Measurements from ENCODE around the gene NDEL1.
"Not testable (repeated sequence)": the region's sequence is repeated elsewhere in the genome, so short reads cannot be mapped to it uniquely, and the experiment has no call there.

The NDEL1 gene, protein sequence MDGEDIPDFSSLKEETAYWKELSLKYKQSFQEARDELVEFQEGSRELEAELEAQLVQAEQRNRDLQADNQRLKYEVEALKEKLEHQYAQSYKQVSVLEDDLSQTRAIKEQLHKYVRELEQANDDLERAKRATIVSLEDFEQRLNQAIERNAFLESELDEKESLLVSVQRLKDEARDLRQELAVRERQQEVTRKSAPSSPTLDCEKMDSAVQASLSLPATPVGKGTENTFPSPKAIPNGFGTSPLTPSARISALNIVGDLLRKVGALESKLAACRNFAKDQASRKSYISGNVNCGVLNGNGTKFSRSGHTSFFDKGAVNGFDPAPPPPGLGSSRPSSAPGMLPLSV

DNA sequence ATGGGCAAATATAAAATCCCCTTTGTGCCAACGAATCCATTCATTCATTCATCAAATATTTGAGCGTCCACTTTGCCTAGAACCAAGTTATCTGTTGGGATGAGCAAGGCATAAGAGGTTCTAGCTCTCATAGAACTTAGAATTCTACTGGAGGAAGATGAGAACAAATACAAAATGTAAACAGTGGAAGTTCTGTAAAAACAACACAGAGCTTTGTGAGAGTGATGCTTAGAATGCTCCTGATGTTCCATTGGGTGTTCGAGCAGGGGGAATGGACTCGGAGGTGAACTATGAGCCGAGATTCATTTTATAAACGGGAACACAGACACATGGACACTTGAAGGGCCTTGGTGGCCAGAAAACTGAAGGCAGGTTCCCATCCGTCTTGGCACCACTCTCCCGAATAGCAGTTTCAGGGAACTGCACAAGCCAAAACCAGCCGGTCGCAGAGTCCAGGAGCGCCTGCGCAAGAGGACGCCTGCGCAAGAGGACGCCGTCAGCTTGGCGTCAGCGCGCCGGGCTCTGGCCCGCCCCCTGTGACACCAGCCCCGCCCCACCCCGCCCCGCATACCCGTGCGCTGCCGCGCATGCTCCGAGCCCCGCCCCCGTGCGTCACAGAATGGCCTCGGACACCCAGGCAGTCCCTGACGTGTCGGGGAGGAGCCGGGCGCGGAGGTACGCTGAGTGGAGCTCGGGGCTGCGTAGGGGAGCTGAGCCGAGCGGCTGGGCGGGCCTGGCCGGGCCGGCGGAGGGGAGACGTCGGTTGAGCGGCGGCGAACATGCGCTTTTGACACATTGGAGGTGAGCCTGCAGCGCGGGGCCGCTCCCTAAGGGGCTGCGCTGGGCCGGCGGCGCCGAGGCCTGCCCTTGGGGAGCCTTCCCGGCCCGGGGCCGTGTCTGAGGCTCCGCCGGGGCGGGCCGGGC lies at the start of gene NDEL1:
TSS of gene NDEL1 (plus strand) at position 640 of the 924 bp plus-strand sequence. CDS start 8,388 bp downstream, outside the sequence.
- peaks cover 6 to 40% (median 31%) of the 10 kb centered on the region in 5 donors for H3K4me1 ChIP-seq (ENCODE audit: control insufficient read depth in 5 of 5, insufficient read depth in 5 of 5, low read length in 5 of 5)
- H3K9me3 ChIP-seq (ENCODE audit: control insufficient read depth in 5 of 5, low read length in 5 of 5), result no peaks in the 10 kb centered on the region
- no peaks in the 10 kb centered on the region for H3K27me3 ChIP-seq (ENCODE audit: control insufficient read depth in 5 of 5, insufficient read depth in 4 of 5, low read length in 5 of 5)
- H3K27ac ChIP-seq (ENCODE audit: low read depth, low read length), result peak within 1 kb of the TSS; percentile 99
- H3K4me3 ChIP-seq (ENCODE audit: low read depth in 1 of 5, low read length in 5 of 5), result peak within 1 kb of the TSS; percentile 87 to 93 (median 92)
- H3K36me3 ChIP-seq (ENCODE audit: control insufficient read depth in 5 of 5, insufficient read depth in 5 of 5, low read length in 5 of 5), result peaks cover 4 to 8% (median 4%) of the 10 kb centered on the region in 5 donors
- peak within 1 kb of the TSS; percentile 81 to 100 (median 92) for H3K9ac ChIP-seq (ENCODE audit: low read length in 5 of 5)

- Histone ChIP-seq H3K27me3 (ENCODE audit: control insufficient read depth in 5 of 5, insufficient read depth in 4 of 5, low read length in 5 of 5) (peaks cover 0 to under 1% (median 0%) of the 10 kb centered on the region in 5 donors), H3K9me3 (ENCODE audit: control insufficient read depth in 5 of 5, low read length in 5 of 5) (no peaks in the 10 kb centered on the region), H3K9ac (ENCODE audit: low read length in 5 of 5) (no peak overlapping the region), H3K27ac (ENCODE audit: low read depth, low read length) (no peak overlapping the region), H3K4me3 (ENCODE audit: low read depth in 1 of 5, low read length in 5 of 5) (no peak overlapping the region), H3K4me1 (ENCODE audit: control insufficient read depth in 5 of 5, insufficient read depth in 5 of 5, low read length in 5 of 5) (peaks cover 8 to 29% (median 25%) of the 10 kb centered on the region in 5 donors), H3K36me3 (ENCODE audit: control insufficient read depth in 5 of 5, insufficient read depth in 5 of 5, low read length in 5 of 5) (no peaks in the 10 kb centered on the region)
Measured at GRCh38 chr17:8386841-8387240, 48.8 kb upstream of the NDEL1 start.

DNA sequence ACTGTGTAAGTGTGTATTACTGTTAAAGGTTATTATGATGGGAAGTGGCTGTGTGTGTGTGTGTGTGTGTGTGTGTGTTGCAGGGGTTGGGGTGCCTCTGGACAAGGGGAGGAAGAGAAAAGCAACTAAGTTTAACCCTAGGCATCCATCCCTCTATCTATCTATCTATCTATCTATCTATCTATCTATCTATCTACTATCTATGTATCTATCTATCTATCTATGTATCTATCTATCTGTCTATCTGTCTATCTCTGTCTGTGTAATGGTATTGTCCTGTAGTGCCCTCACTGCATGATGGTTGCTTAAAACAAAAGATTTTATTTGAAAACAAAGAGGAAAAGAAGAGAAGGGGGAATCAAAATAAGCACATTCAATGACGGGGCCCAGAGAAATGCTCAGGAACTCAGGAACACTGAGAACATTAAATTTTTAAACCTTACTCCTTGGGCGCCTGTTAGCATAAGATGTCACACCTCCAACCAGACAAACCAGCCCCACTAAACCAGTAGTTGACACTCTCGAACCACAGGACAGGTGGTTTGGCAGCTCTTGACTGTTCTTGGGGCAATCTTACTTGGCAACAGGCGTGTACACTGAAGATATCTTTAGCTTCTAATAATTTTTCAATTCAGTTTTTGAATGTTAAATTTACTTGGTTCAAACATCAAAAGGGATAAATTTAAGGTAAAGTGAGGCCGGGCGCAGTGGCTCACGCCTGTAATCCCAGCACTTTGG lies 47.6 kb upstream of the NDEL1 start:
- H3K9me3 ChIP-seq (ENCODE audit: control insufficient read depth in 5 of 5, low read length in 5 of 5), result no peaks in the 10 kb centered on the region
- H3K27me3 ChIP-seq (ENCODE audit: control insufficient read depth in 5 of 5, insufficient read depth in 4 of 5, low read length in 5 of 5), result peaks cover 0 to 9% (median 2%) of the 10 kb centered on the region in 5 donors
- no peak overlapping the region for H3K27ac ChIP-seq (ENCODE audit: low read depth, low read length)
- H3K9ac ChIP-seq (ENCODE audit: low read length in 5 of 5), result no peak overlapping the region
- no peaks in the 10 kb centered on the region for H3K36me3 ChIP-seq (ENCODE audit: control insufficient read depth in 5 of 5, insufficient read depth in 5 of 5, low read length in 5 of 5)
- peaks cover 4 to 22% (median 17%) of the 10 kb centered on the region in 5 donors for H3K4me1 ChIP-seq (ENCODE audit: control insufficient read depth in 5 of 5, insufficient read depth in 5 of 5, low read length in 5 of 5)
- H3K4me3 ChIP-seq (ENCODE audit: low read depth in 1 of 5, low read length in 5 of 5), result no peak overlapping the region

DNA sequence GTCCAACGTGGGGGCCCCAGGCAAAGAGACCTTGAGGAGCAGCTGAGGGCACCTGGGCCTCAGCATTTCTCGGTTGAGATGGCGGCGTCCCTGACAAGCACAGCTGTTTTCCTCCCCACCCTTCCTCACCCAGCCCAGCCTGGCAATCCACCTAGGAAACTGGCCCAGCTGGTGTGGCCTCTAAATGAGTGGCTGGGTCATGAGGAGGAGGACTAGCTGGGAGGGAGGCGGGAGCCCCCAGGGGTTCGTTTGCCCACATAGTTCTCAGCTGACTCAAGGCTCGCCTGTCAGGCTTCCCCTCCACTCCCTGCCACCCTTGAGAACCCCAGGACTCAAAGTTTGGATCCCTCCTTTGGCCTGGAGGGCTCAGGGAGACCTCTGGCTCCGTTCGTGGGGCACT lies 44.0 kb upstream of the NDEL1 start:
- no peak overlapping the region for H3K4me3 ChIP-seq (ENCODE audit: low read depth in 1 of 5, low read length in 5 of 5)
- peak overlapping the region in 1 of 5 donors; percentile 20 for H3K9ac ChIP-seq (ENCODE audit: low read length in 5 of 5)
- H3K27me3 ChIP-seq (ENCODE audit: control insufficient read depth in 5 of 5, insufficient read depth in 4 of 5, low read length in 5 of 5), result peaks cover 14 to 27% (median 21%) of the 10 kb centered on the region in 5 donors
- no peaks in the 10 kb centered on the region for H3K4me1 ChIP-seq (ENCODE audit: control insufficient read depth in 5 of 5, insufficient read depth in 5 of 5, low read length in 5 of 5)
- no peaks in the 10 kb centered on the region for H3K9me3 ChIP-seq (ENCODE audit: control insufficient read depth in 5 of 5, low read length in 5 of 5)
- no peak overlapping the region for H3K27ac ChIP-seq (ENCODE audit: low read depth, low read length)
- no peaks in the 10 kb centered on the region for H3K36me3 ChIP-seq (ENCODE audit: control insufficient read depth in 5 of 5, insufficient read depth in 5 of 5, low read length in 5 of 5)

GRCh38 chr17:8392274-8392673 lies 43.4 kb upstream of the NDEL1 start:
- peaks cover 16 to 30% (median 25%) of the 10 kb centered on the region in 5 donors for H3K27me3 ChIP-seq (ENCODE audit: control insufficient read depth in 5 of 5, insufficient read depth in 4 of 5, low read length in 5 of 5)
- H3K4me3 ChIP-seq (ENCODE audit: low read depth in 1 of 5, low read length in 5 of 5), result no peak overlapping the region

GRCh38 chr17:8392674-8393469 lies 42.8 kb upstream of the NDEL1 start:
- Histone ChIP-seq H3K27ac (ENCODE audit: low read depth, low read length) (no peak overlapping the region), H3K4me1 (ENCODE audit: control insufficient read depth in 5 of 5, insufficient read depth in 5 of 5, low read length in 5 of 5) (no peaks in the 10 kb centered on the region), H3K4me3 (ENCODE audit: low read depth in 1 of 5, low read length in 5 of 5) (no peak overlapping the region), H3K27me3 (ENCODE audit: control insufficient read depth in 5 of 5, insufficient read depth in 4 of 5, low read length in 5 of 5) (peaks cover 20 to 36% (median 30%) of the 10 kb centered on the region in 5 donors), H3K9ac (ENCODE audit: low read length in 5 of 5) (no peak overlapping the region), H3K9me3 (ENCODE audit: control insufficient read depth in 5 of 5, low read length in 5 of 5) (no peaks in the 10 kb centered on the region), H3K36me3 (ENCODE audit: control insufficient read depth in 5 of 5, insufficient read depth in 5 of 5, low read length in 5 of 5) (no peaks in the 10 kb centered on the region)

More at GRCh38 chr17:8392274-8392673, 43.4 kb upstream of the NDEL1 start:
- Histone ChIP-seq H3K36me3 (ENCODE audit: control insufficient read depth in 5 of 5, insufficient read depth in 5 of 5, low read length in 5 of 5) (no peaks in the 10 kb centered on the region), H3K9me3 (ENCODE audit: control insufficient read depth in 5 of 5, low read length in 5 of 5) (no peaks in the 10 kb centered on the region), H3K4me1 (ENCODE audit: control insufficient read depth in 5 of 5, insufficient read depth in 5 of 5, low read length in 5 of 5) (no peaks in the 10 kb centered on the region), H3K9ac (ENCODE audit: low read length in 5 of 5) (peak overlapping the region in 1 of 5 donors; percentile 20), H3K27ac (ENCODE audit: low read depth, low read length) (no peak overlapping the region)

GRCh38 chr17:8393470-8394231 lies 42.0 kb upstream of the NDEL1 start:
- no peaks in the 10 kb centered on the region for H3K4me1 ChIP-seq (ENCODE audit: control insufficient read depth in 5 of 5, insufficient read depth in 5 of 5, low read length in 5 of 5)
- H3K9me3 ChIP-seq (ENCODE audit: control insufficient read depth in 5 of 5, low read length in 5 of 5), result no peaks in the 10 kb centered on the region
- no peaks in the 10 kb centered on the region for H3K36me3 ChIP-seq (ENCODE audit: control insufficient read depth in 5 of 5, insufficient read depth in 5 of 5, low read length in 5 of 5)
- H3K4me3 ChIP-seq (ENCODE audit: low read depth in 1 of 5, low read length in 5 of 5), result no peak overlapping the region
- no peak overlapping the region for H3K27ac ChIP-seq (ENCODE audit: low read depth, low read length)
- no peak overlapping the region for H3K9ac ChIP-seq (ENCODE audit: low read length in 5 of 5)
- H3K27me3 ChIP-seq (ENCODE audit: control insufficient read depth in 5 of 5, insufficient read depth in 4 of 5, low read length in 5 of 5), result peaks cover 23 to 39% (median 36%) of the 10 kb centered on the region in 5 donors

- peaks cover 23 to 43% (median 39%) of the 10 kb centered on the region in 5 donors for H3K27me3 ChIP-seq (ENCODE audit: control insufficient read depth in 5 of 5, insufficient read depth in 4 of 5, low read length in 5 of 5)
- H3K4me3 ChIP-seq (ENCODE audit: low read depth in 1 of 5, low read length in 5 of 5); H3K4me1 ChIP-seq (ENCODE audit: control insufficient read depth in 5 of 5, insufficient read depth in 5 of 5, low read length in 5 of 5); H3K9me3 ChIP-seq (ENCODE audit: control insufficient read depth in 5 of 5, low read length in 5 of 5); H3K27ac ChIP-seq (ENCODE audit: low read depth, low read length); H3K9ac ChIP-seq (ENCODE audit: low read length in 5 of 5); H3K36me3 ChIP-seq (ENCODE audit: control insufficient read depth in 5 of 5, insufficient read depth in 5 of 5, low read length in 5 of 5): not testable (repeated sequence)
Measured at GRCh38 chr17:8394497-8394896, 41.2 kb upstream of the NDEL1 start.

All from subcutaneous abdominal adipose tissue (tissue), 5 donors.